B cell (primary cell): ENCODE data around the gene MSH3. TPM values are rescaled to one million over a fixed set of nuclear protein-coding genes. Genes with fewer than 3 reads are reported as not detected.

Experiments
- ATAC-seq: fragments of 200-7000 bp; cut with Tn5 transposase; one replicate; pipeline ENCODE4 v1.10.0; 2021; ENCODE audit warnings: low read depth, mild to moderate bottlenecking, moderate number of reproducible peaks, moderate library complexity
- CTCF ChIA-PET: fragments of 350-600 bp; sonication (Branson Sonifier 250); formaldehyde crosslinking; loops from one replicate; lab custom pipeline; 2021; ENCODE audit warnings: antibody characterized with exemption, inconsistent platforms; lab: Charles Lee
- POLR2A ChIA-PET: fragments of 350-600 bp; sonication (Branson Sonifier 250); formaldehyde crosslinking; loops from one replicate; lab custom pipeline; 2021; ENCODE audit warnings: antibody characterized with exemption; lab: Charles Lee
- DNase-seq: peaks from one replicate; pipeline ENCODE4 v3.0.0; 2013
- H2AFZ ChIP-seq: 2 replicates; pipeline ENCODE4 v1.6.1; 2012; ENCODE audit warnings: mild to moderate bottlenecking, low read depth, low read length; ENCODE audit not compliant: insufficient read depth, poor library complexity, severe bottlenecking
- H3K27ac ChIP-seq, 2 donors: 1 replicate in 1 of 2; 2 replicates in 1 of 2; pipeline ENCODE4 v1.5.1; 2012 to 2013; ENCODE audit warnings: low read length in 2 of 2, mild to moderate bottlenecking in 2 of 2, moderate library complexity in 1 of 2
- H3K27me3 ChIP-seq, 4 experiments: fragments of 200-600 bp in 1 of 4; sonication (generic) in 1 of 4; replicated peaks in 1 of 4; 1 replicate in 2 of 4; 2 replicates in 2 of 4; pipeline versions ENCODE4 v1.6.1 to v1.7.0; 2013 to 2016; ENCODE audit warnings: low read length in 3 of 4, mild to moderate bottlenecking in 2 of 4, mixed read lengths in 1 of 4, moderate library complexity in 1 of 4; ENCODE audit not compliant: insufficient read depth in 4 of 4, control insufficient read depth in 3 of 4; ENCODE audit errors: control extremely low read depth in 1 of 4
- H3K36me3 ChIP-seq, 2 experiments: replicated peaks in 1 of 2; 1 replicate in 1 of 2; 2 replicates in 1 of 2; pipeline versions ENCODE4 v1.6.1 to v1.7.1; 2013; ENCODE audit warnings: low read length in 1 of 2; ENCODE audit not compliant: insufficient read depth in 2 of 2, control insufficient read depth in 1 of 2; ENCODE audit errors: control extremely low read depth in 1 of 2, extremely low read depth in 1 of 2
- H3K4me1 ChIP-seq, 2 donors: fragments of 200-600 bp in 1 of 2; sonication (generic) in 1 of 2; 1 replicate in 1 of 2; 2 replicates in 1 of 2; pipeline versions ENCODE4 v1.5.1 to v1.6.1; 2013 to 2017; ENCODE audit warnings: low read length in 2 of 2; ENCODE audit not compliant: control insufficient read depth in 2 of 2, insufficient read depth in 2 of 2
- H3K4me2 ChIP-seq: replicated peaks from 2 replicates; pipeline ENCODE3; 2012; ENCODE audit warnings: mild to moderate bottlenecking, low read depth, low read length; ENCODE audit not compliant: poor library complexity, severe bottlenecking
- H3K4me3 ChIP-seq, 5 experiments: fragments of 200-600 bp in 1 of 5; sonication (generic) in 1 of 5; 1 replicate in 3 of 5; 2 replicates in 2 of 5; pipeline versions ENCODE4 v1.5.1 to v1.7.0; 2011 to 2016; ENCODE audit warnings: low read length in 4 of 5, mild to moderate bottlenecking in 4 of 5, low read depth in 2 of 5, control low read depth in 1 of 5, moderate library complexity in 1 of 5; ENCODE audit not compliant: insufficient read depth in 1 of 5; ENCODE audit errors: control extremely low read depth in 1 of 5, extremely low read depth in 1 of 5
- H3K79me2 ChIP-seq: fragments of 200-600 bp; sonication (generic); one replicate; pipeline ENCODE4 v1.6.0; 2016; ENCODE audit warnings: low read length; ENCODE audit not compliant: control insufficient read depth, insufficient read depth
- H3K9ac ChIP-seq: fragments of 200-600 bp; sonication (generic); 2 replicates; pipeline ENCODE4 v1.6.1; 2017; ENCODE audit warnings: mild to moderate bottlenecking, low read length, moderate library complexity
- H3K9me3 ChIP-seq, 3 donors: one replicate each; pipeline versions ENCODE4 v1.6.1 to v1.7.1; 2013; ENCODE audit warnings: low read length in 2 of 3; ENCODE audit not compliant: control insufficient read depth in 2 of 3, insufficient read depth in 1 of 3; ENCODE audit errors: control extremely low read depth in 1 of 3
- H4K20me1 ChIP-seq: 2 replicates; pipeline ENCODE4 v1.6.0; 2012; ENCODE audit warnings: mild to moderate bottlenecking, low read length; ENCODE audit not compliant: insufficient read depth, control insufficient read depth, poor library complexity, severe bottlenecking
- H3K27ac Mint-ChIP-seq: one replicate; pipeline ENCODE4 v1.8.0; 2021; ENCODE audit warnings: mixed read lengths
- H3K27me3 Mint-ChIP-seq: one replicate; pipeline ENCODE4 v1.8.0; 2021; ENCODE audit warnings: mixed read lengths
- H3K4me1 Mint-ChIP-seq: one replicate; pipeline ENCODE4 v1.8.0; 2021; ENCODE audit warnings: mixed read lengths
- H3K4me3 Mint-ChIP-seq: one replicate; pipeline ENCODE4 v1.8.0; 2021; ENCODE audit warnings: mixed read lengths
- H3K9me3 Mint-ChIP-seq: one replicate; pipeline ENCODE4 v1.8.0; 2022; ENCODE audit warnings: mixed read lengths; ENCODE audit not compliant: insufficient read depth
- CTCF ChIP-seq: fragments of 200-600 bp; IDR thresholded peaks from one replicate; pipeline ENCODE4 v1.8.0; 2022; ENCODE audit warnings: antibody characterized with exemption, mild to moderate bottlenecking
- EZH2 ChIP-seq: IDR thresholded peaks from 2 replicates; pipeline ENCODE4 v1.6.1; 2012; ENCODE audit warnings: borderline replicate concordance, low read depth, mild to moderate bottlenecking, moderate library complexity, low read length; ENCODE audit not compliant: insufficient read depth, poor library complexity, severe bottlenecking
- WGBS: methylation state at CpG from one replicate; pipeline ENCODE4 v1.1.5; 2013; ENCODE audit warnings: missing lambda C conversion rate; ENCODE audit not compliant: insufficient coverage; 5-methylcytosine and 5-hydroxymethylcytosine counted together
- intact Hi-C: fragments of 100-400 bp; cut with micrococcal nuclease; formaldehyde crosslinking; loops from one replicate; pipeline ENCODE4 v1.10.0; 2022
- polyA plus RNA-seq: library from polyadenylated mRNA; depleted of rRNA; stranded (reverse); fragments of >200 nt; gene quantifications from 2 replicates; pipeline ENCODE4 v1.2.3, GENCODE V29; 2012
- total RNA-seq, 2 donors: library from RNA; stranded (reverse); fragments of 120-200 nt in 1 of 2; gene quantifications; 1 replicate in 1 of 2; 2 replicates in 1 of 2; pipeline versions ENCODE4 v1.2.3 to v1.2.4, GENCODE V29; 2013 to 2022

The MSH3 gene
- total and polyA plus RNA-seq, 2 donors (not counting 1 experiment from before 2014, with no cell fraction given), result 3.5 to 26.3 TPM

- Mint-ChIP-seq H3K27ac (no peak overlapping the region), H3K4me1 (no peaks in the 10 kb centered on the region), H3K9me3 (no peaks in the 10 kb centered on the region), H3K27me3 (no peaks in the 10 kb centered on the region), H3K4me3 (no peak overlapping the region)
- Histone ChIP-seq H3K4me1 (no peaks in the 10 kb centered on the region), H3K27me3 (no peaks in the 10 kb centered on the region), H3K4me3 (no peak overlapping the region), H4K20me1 (no peaks in the 10 kb centered on the region), H3K9ac (no peak overlapping the region), H3K4me2 (no peak overlapping the region), H3K36me3 (no peaks in the 10 kb centered on the region), H3K27ac (no peak overlapping the region), H3K79me2 (no peaks in the 10 kb centered on the region), H2AFZ (no peak overlapping the region), H3K9me3 (no peaks in the 10 kb centered on the region)
- DNase-seq (no peak), ATAC-seq (no peak)
- 100% methylated on average over 3 of the region's 6 CpGs for WGBS
- CTCF ChIA-PET, result no interaction called here
- TF ChIP-seq CTCF (no peak), EZH2 (no peak)
- intact Hi-C loops, result no loop called here
- POLR2A ChIA-PET, result no interaction called here
These were observed 265.3 kb downstream of the MSH3 start for GRCh38 chr5:80919678-80920196.

GRCh38 chr5:80920333-80920732, 265.9 kb downstream of the MSH3 start:
- H3K36me3 ChIP-seq, result no peaks in the 10 kb centered on the region
- intact Hi-C loops, result no loop called here
- H3K9ac ChIP-seq, result no peak overlapping the region
- DNase-seq (no peak), ATAC-seq (no peak)
- H3K4me3 ChIP-seq, result no peak overlapping the region
- no peaks in the 10 kb centered on the region for H3K27me3 ChIP-seq
- H3K4me1 Mint-ChIP-seq, result no peaks in the 10 kb centered on the region
- no peak for TF ChIP-seq CTCF
- no peak overlapping the region for H3K4me2 ChIP-seq
- H3K4me3 Mint-ChIP-seq, result no peak overlapping the region
- H3K27ac ChIP-seq, result no peak overlapping the region
- ChIA-PET CTCF (no interaction called here), POLR2A (no interaction called here)
- no peaks in the 10 kb centered on the region for H3K9me3 ChIP-seq
- no peaks in the 10 kb centered on the region for H3K27me3 Mint-ChIP-seq
- no peak overlapping the region for H2AFZ ChIP-seq
- H3K79me2 ChIP-seq, result no peaks in the 10 kb centered on the region
- no peaks in the 10 kb centered on the region for H4K20me1 ChIP-seq
- H3K27ac Mint-ChIP-seq, result no peak overlapping the region
- no peaks in the 10 kb centered on the region for H3K4me1 ChIP-seq
- no peaks in the 10 kb centered on the region for H3K9me3 Mint-ChIP-seq
